ENCODE results near the gene KIF11. TPM values are rescaled to one million over a fixed set of nuclear protein-coding genes. Genes with fewer than 3 reads are reported as not detected.
"Not testable (repeated sequence)": the region's sequence is repeated elsewhere in the genome, so short reads cannot be mapped to it uniquely, and the experiment has no call there.

The KIF11 gene
- total RNA-seq, 4 donors from 2014 or later, result 0.27 to 1.6 (median 0.44) TPM

DNA sequence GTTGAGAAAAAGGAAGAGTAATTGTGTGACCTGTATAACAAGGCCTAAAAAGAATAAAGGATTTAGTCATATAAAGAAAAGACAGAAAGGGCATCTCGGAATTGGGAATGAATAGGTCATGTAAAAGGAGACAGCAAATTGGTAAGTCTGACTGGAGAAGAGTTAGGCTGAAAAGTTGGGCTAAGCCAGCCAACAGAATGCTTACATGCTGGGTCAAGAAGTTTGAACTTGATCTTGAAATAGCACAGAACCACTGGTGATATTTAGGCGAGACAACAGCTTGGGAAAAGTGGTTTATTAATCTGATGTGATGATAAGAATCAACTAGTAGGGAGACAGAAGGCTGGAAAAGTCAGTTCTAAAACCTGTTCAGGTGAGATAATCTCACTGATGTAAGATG, 23.9 kb upstream of the KIF11 start:
- Histone ChIP-seq H3K9me3 (no peaks in the 10 kb centered on the region), H3K36me3 (peaks cover 0 to 7% of the 10 kb centered on the region in 2 donors), H3K27me3 (no peaks in the 10 kb centered on the region), H3K4me3 (no peak overlapping the region), H3K27ac (no peak overlapping the region), H3K4me1 (peaks cover 0 to 42% (median 9%) of the 10 kb centered on the region in 3 donors)
- no peak for ATAC-seq
- TF ChIP-seq CTCF (IDR thresholded peaks at IDR 0.05) (no peak), POLR2A (IDR thresholded peaks at IDR 0.05) (no peak), EP300 (IDR thresholded peaks at IDR 0.05) (no peak), POLR2AphosphoS5 (IDR thresholded peaks at IDR 0.05) (no peak)
- 44 to 54% methylated on average over 2 of the region's 2 CpGs for WGBS, 2 donors (ENCODE audit: low coverage in 1 of 2)

GRCh38 chr10:92569663-92570062, 23.3 kb upstream of the KIF11 start:
- H3K27ac ChIP-seq, ATAC-seq, H3K9me3 ChIP-seq, H3K27me3 ChIP-seq, H3K36me3 ChIP-seq, H3K4me3 ChIP-seq: not testable (repeated sequence)
- 87 to 98% methylated on average over 5 of the region's 5 CpGs for WGBS, 2 donors (ENCODE audit: low coverage in 1 of 2)
- H3K4me1 ChIP-seq, result peaks cover 0 to 44% (median 9%) of the 10 kb centered on the region in 3 donors

- Histone ChIP-seq H3K36me3 (peaks cover 0 to 7% of the 10 kb centered on the region in 2 donors), H3K9me3 (no peaks in the 10 kb centered on the region), H3K27ac (no peak overlapping the region), H3K4me3 (no peak overlapping the region), H3K27me3 (no peaks in the 10 kb centered on the region), H3K4me1 (peaks cover 0 to 50% (median 9%) of the 10 kb centered on the region in 3 donors)
- ATAC-seq, result no peak
- 33 to 47% methylated on average over 2 of the region's 2 CpGs for WGBS, 2 donors (ENCODE audit: low coverage in 1 of 2)
- no peak for TF ChIP-seq EP300 (IDR thresholded peaks at IDR 0.05)
Observed at GRCh38 chr10:92571649-92572048, 21.3 kb upstream of the KIF11 start.

- Histone ChIP-seq H3K4me3 (peak overlapping the region; percentile 81 to 89), H3K9me3 (no peaks in the 10 kb centered on the region), H3K36me3 (peaks cover 0 to 7% of the 10 kb centered on the region in 2 donors), H3K4me1 (peaks cover 0 to 45% (median 9%) of the 10 kb centered on the region in 3 donors), H3K27me3 (no peaks in the 10 kb centered on the region), H3K27ac (peak overlapping the region in 3 of 4 donors; percentile 92 to 96 (median 93))
- no peak for TF ChIP-seq POLR2A (IDR thresholded peaks at IDR 0.05)
- TF ChIP-seq CTCF (IDR thresholded peaks at IDR 0.05), result no peak
- TF ChIP-seq POLR2AphosphoS5 (IDR thresholded peaks at IDR 0.05), result no peak
- TF ChIP-seq EP300 (IDR thresholded peaks at IDR 0.05), result no peak
- 20 to 58% methylated on average over 2 to 7 of the region's 8 CpGs for WGBS, 2 donors (ENCODE audit: low coverage in 1 of 2)
- no peak for ATAC-seq
Observed at GRCh38 chr10:92572362-92573090, 20.4 kb upstream of the KIF11 start.

- H3K9me3 ChIP-seq, result no peaks in the 10 kb centered on the region
- peak overlapping the region; percentile 81 to 89 for H3K4me3 ChIP-seq
- peaks cover 0 to 44% (median 9%) of the 10 kb centered on the region in 3 donors for H3K4me1 ChIP-seq
- H3K36me3 ChIP-seq, result peaks cover 0 to 6% of the 10 kb centered on the region in 2 donors
- H3K27me3 ChIP-seq, result no peaks in the 10 kb centered on the region
- TF ChIP-seq POLR2A (IDR thresholded peaks at IDR 0.05) (peak in 1 of 2 donors; percentile 17), CTCF (IDR thresholded peaks at IDR 0.05) (peak in 2 of 4 experiments; percentile 41), POLR2AphosphoS5 (IDR thresholded peaks at IDR 0.05) (peak; percentile 26), EP300 (IDR thresholded peaks at IDR 0.05) (no peak)
- peak overlapping the region; percentile 87 to 96 (median 92) for H3K27ac ChIP-seq
- peak; percentile 30 for ATAC-seq
- WGBS, 2 donors (ENCODE audit: low coverage in 1 of 2), result 0 to 8% methylated on average over 3 to 8 of the region's 56 CpGs
Observed at GRCh38 chr10:92573091-92573797, 19.7 kb upstream of the KIF11 start.

Measured in gastroesophageal sphincter (tissue), 4 donors.